ENCODE results near the gene FOXA1. TPM values are rescaled to one million over a fixed set of nuclear protein-coding genes. Genes with fewer than 3 reads are reported as not detected.

The FOXA1 gene
- total RNA-seq, 1 donor from 2014 or later, result not detected

- H3K27ac Mint-ChIP-seq (ENCODE audit: unreplicated experiment), result no peak overlapping the region
- H3K4me3 Mint-ChIP-seq (ENCODE audit: unreplicated experiment), result no peak overlapping the region
- peaks cover 33% of the 10 kb centered on the region for H3K9me3 Mint-ChIP-seq (ENCODE audit: low read depth)
- peak; percentile 88 for DNase-seq (ENCODE audit: low spot score)
- no peaks in the 10 kb centered on the region for H3K4me1 Mint-ChIP-seq (ENCODE audit: low read depth)
- peaks cover 30% of the 10 kb centered on the region for H3K27me3 Mint-ChIP-seq (ENCODE audit: low read depth)
- no peak for TF ChIP-seq CTCF (IDR thresholded peaks at IDR 0.05)
- H3K36me3 Mint-ChIP-seq (ENCODE audit: low read depth), result peaks cover 3% of the 10 kb centered on the region
These were observed 16.0 kb upstream of the FOXA1 start for GRCh38 chr14:37610945-37611523.

- Mint-ChIP-seq H3K27me3 (ENCODE audit: low read depth) (peaks cover 51% of the 10 kb centered on the region), H3K4me1 (ENCODE audit: low read depth) (no peaks in the 10 kb centered on the region), H3K36me3 (ENCODE audit: low read depth) (no peaks in the 10 kb centered on the region), H3K4me3 (ENCODE audit: unreplicated experiment) (no peak overlapping the region), H3K9me3 (ENCODE audit: low read depth) (peaks cover 15% of the 10 kb centered on the region), H3K27ac (ENCODE audit: unreplicated experiment) (no peak overlapping the region)
- no peak for TF ChIP-seq CTCF (IDR thresholded peaks at IDR 0.05)
- no peak for DNase-seq (ENCODE audit: low spot score)
These were observed 13.6 kb upstream of the FOXA1 start for GRCh38 chr14:37608649-37609048.

- Mint-ChIP-seq H3K4me3 (ENCODE audit: unreplicated experiment) (no peak overlapping the region), H3K36me3 (ENCODE audit: low read depth) (no peaks in the 10 kb centered on the region), H3K4me1 (ENCODE audit: low read depth) (no peaks in the 10 kb centered on the region), H3K27me3 (ENCODE audit: low read depth) (peaks cover 63% of the 10 kb centered on the region), H3K27ac (ENCODE audit: unreplicated experiment) (no peak overlapping the region), H3K9me3 (ENCODE audit: low read depth) (peaks cover 3% of the 10 kb centered on the region)
- TF ChIP-seq CTCF (IDR thresholded peaks at IDR 0.05), result no peak
- no peak for DNase-seq (ENCODE audit: low spot score)
These were observed 11.6 kb upstream of the FOXA1 start for GRCh38 chr14:37606678-37607077.

GRCh38 chr14:37603688-37604251, 8.7 kb upstream of the FOXA1 start:
- H3K9me3 Mint-ChIP-seq (ENCODE audit: low read depth), result no peaks in the 10 kb centered on the region
- no peak for DNase-seq (ENCODE audit: low spot score)
- H3K27ac Mint-ChIP-seq (ENCODE audit: unreplicated experiment), result no peak overlapping the region
- no peaks in the 10 kb centered on the region for H3K36me3 Mint-ChIP-seq (ENCODE audit: low read depth)
- peaks cover 78% of the 10 kb centered on the region for H3K27me3 Mint-ChIP-seq (ENCODE audit: low read depth)
- TF ChIP-seq CTCF (IDR thresholded peaks at IDR 0.05), result no peak
- no peak overlapping the region for H3K4me3 Mint-ChIP-seq (ENCODE audit: unreplicated experiment)
- H3K4me1 Mint-ChIP-seq (ENCODE audit: low read depth), result peaks cover 12% of the 10 kb centered on the region

GRCh38 chr14:37602605-37603453, 7.8 kb upstream of the FOXA1 start:
- H3K4me3 Mint-ChIP-seq (ENCODE audit: unreplicated experiment), result no peak overlapping the region
- no peaks in the 10 kb centered on the region for H3K9me3 Mint-ChIP-seq (ENCODE audit: low read depth)
- no peak for DNase-seq (ENCODE audit: low spot score)
- peaks cover 16% of the 10 kb centered on the region for H3K4me1 Mint-ChIP-seq (ENCODE audit: low read depth)
- no peaks in the 10 kb centered on the region for H3K36me3 Mint-ChIP-seq (ENCODE audit: low read depth)
- H3K27ac Mint-ChIP-seq (ENCODE audit: unreplicated experiment), result no peak overlapping the region
- no peak for TF ChIP-seq CTCF (IDR thresholded peaks at IDR 0.05)
- peaks cover 83% of the 10 kb centered on the region for H3K27me3 Mint-ChIP-seq (ENCODE audit: low read depth)
